SU-DHL-6 (cell line): ENCODE measurements around the gene TRPM8.

Experiments
- CTCF ChIP-seq: fragments of 200-600 bp; sonication (generic); IDR thresholded peaks from one replicate; pipeline ENCODE4 v1.5.1; 2017; ENCODE audit warnings: antibody characterized with exemption, mild to moderate bottlenecking, low read length, moderate library complexity; ENCODE audit not compliant: insufficient read depth, poor library complexity, severe bottlenecking
- EZH2phosphoT487 ChIP-seq: fragments of 200-600 bp; sonication (generic), shearing (Covaris generic); conservative IDR thresholded peaks from 2 replicates; pipeline ENCODE4 v1.6.1; 2018; ENCODE audit warnings: mild to moderate bottlenecking, antibody characterized with exemption, low read length, moderate library complexity, mixed read lengths

GRCh38 chr2:233950078-233950825 is 33.1 kb downstream of the TRPM8 start:
- TF ChIP-seq CTCF (no peak), EZH2phosphoT487 (no peak)
